Activated naive CD4-positive, alpha-beta T cell treated with anti-CD3 and anti-CD28 coated beads, Interleukin-2, amount 50 U/mL, for 24 hours (primary cell): ENCODE data around the gene TOMM20L.
"Not testable (repeated sequence)": the region's sequence is repeated elsewhere in the genome, so short reads cannot be mapped to it uniquely, and the experiment has no call there.

Source experiments
- H3K27ac Mint-ChIP-seq: one replicate; pipeline ENCODE4 v1.8.0; 2021; ENCODE audit warnings: mild to moderate bottlenecking, mixed read lengths
- H3K27me3 Mint-ChIP-seq: one replicate; pipeline ENCODE4 v1.8.0; 2021; ENCODE audit warnings: mixed read lengths
- H3K36me3 Mint-ChIP-seq: one replicate; pipeline ENCODE4 v1.8.0; 2021; ENCODE audit warnings: mixed read lengths
- H3K4me1 Mint-ChIP-seq: one replicate; pipeline ENCODE4 v1.8.0; 2021; ENCODE audit warnings: mixed read lengths
- H3K4me3 Mint-ChIP-seq: one replicate; pipeline ENCODE4 v1.8.0; 2021; ENCODE audit warnings: mild to moderate bottlenecking, mixed read lengths
- H3K9me3 Mint-ChIP-seq: one replicate; pipeline ENCODE4 v1.8.0; 2021; ENCODE audit warnings: mixed read lengths

The TOMM20L gene

DNA sequence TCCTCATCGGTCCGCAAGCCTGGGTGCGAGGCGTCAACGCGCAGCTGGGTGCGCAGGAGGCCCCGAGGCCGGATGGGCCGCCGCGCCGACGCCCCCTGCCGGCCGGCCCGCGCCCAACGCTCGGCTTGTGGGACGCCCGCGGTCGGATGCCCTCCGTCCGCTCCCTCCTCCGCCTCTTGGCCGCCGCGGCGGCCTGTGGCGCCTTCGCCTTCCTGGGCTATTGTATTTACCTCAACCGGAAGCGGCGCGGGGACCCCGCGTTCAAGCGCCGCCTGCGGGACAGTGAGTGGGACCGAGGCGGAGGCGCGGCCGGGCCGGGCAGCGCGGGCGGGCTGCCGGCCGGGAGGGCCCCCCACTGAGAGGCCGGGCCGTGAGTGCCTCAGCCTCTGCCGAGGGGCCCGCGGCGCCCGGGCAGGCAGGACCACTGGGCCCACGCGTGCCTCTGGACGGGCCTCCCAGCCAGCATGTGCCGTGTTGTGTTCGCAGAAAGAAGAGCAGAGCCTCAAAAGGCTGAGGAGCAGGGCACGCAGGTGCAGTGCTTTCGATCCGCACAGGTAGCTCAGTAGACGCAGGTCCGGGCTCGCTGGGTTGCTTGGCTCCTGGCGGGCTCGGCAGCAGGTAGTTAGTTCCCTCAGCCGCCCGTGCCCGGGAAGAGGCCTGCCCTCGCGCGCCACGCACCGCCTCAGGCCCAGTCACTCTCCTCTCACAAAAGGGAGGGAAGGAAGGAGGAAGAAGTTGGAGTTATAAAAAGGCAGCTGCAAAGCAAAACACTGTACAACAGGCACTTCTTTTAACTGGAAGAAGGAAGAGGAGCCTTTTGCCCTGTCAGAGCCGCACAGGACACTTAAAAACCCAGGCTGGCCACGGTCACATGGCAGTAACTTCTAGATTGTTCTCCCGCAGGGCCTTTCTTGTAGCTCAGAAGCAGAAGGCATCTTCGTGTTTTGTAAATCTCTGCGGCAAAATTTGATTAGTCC lies at the start of gene TOMM20L:
TOMM20L (plus strand) TSS at position 119 of the 977 bp plus-strand sequence; CDS start at position 147, 28 bp downstream.
- peaks cover 14% of the 10 kb centered on the region for H3K4me1 Mint-ChIP-seq
- H3K27me3 Mint-ChIP-seq, result no peaks in the 10 kb centered on the region
- H3K4me3 Mint-ChIP-seq, result peak within 1 kb of the TSS; percentile 83
- no peaks in the 10 kb centered on the region for H3K9me3 Mint-ChIP-seq
- peaks cover 2% of the 10 kb centered on the region for H3K36me3 Mint-ChIP-seq
- H3K27ac Mint-ChIP-seq, result peak within 1 kb of the TSS; percentile 95

DNA sequence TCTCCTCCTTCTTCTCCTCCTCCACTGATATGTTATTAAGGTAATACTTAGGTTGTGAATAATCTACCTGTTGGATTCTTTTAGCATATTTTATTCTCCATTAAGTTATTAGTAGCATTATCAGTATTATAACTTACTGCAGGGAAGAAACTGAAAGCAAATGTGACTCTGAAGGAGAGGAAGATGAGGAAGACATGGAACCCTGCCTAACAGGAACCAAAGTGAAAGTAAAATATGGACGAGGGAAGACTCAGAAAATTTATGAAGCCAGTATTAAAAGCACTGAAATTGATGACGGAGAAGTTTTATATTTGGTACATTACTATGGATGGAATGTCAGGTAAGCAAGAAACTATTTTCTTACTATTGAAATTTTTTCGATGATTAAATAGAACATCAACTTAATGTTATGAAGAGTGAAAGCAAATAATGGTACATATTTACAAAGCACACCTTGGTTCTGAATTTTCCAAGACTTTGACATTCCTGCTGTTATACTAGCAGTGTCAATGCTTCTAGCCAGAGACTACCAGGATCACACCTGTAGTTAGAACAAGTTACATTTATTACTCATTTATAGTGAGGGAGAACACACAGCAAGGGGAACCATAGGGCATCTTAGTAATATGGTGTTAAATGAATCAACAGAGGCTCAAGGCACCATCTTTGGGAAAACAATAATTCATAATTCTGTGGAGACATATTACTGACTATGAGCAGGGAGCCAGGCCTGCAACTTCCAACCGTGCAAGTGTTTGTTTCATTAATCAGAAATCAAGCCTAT lies 42.0 kb upstream of the TOMM20L start:
- peaks cover 23% of the 10 kb centered on the region for H3K36me3 Mint-ChIP-seq
- H3K27ac Mint-ChIP-seq, result peak overlapping the region; percentile 93
- no peaks in the 10 kb centered on the region for H3K27me3 Mint-ChIP-seq
- H3K4me1 Mint-ChIP-seq, result peaks cover 38% of the 10 kb centered on the region
- no peaks in the 10 kb centered on the region for H3K9me3 Mint-ChIP-seq
- peak overlapping the region; percentile 85 for H3K4me3 Mint-ChIP-seq

DNA sequence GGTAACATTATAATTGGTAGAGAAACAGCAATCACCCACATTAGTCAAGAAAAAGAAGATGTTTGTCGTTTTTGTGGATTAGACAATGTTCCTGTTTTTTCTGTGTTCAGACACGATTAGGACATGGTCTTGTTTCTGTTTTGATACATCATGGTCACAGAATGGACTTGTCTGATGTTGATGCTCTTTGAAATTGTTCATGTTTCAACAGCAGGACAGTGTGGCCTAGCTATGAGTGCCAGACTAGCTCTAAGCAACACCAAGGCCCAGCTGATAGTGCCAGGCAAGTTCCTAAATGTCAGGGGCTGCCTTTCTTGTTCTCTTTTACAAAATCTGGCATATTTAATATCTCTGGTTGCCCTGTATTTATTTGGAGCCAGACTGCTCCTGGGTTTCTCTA lies 40.9 kb upstream of the TOMM20L start:
- H3K4me3 Mint-ChIP-seq, result no peak overlapping the region
- no peaks in the 10 kb centered on the region for H3K9me3 Mint-ChIP-seq
- peaks cover 17% of the 10 kb centered on the region for H3K36me3 Mint-ChIP-seq
- no peaks in the 10 kb centered on the region for H3K27me3 Mint-ChIP-seq
- H3K27ac Mint-ChIP-seq, result peak overlapping the region; percentile 66
- H3K4me1 Mint-ChIP-seq, result peaks cover 38% of the 10 kb centered on the region

DNA sequence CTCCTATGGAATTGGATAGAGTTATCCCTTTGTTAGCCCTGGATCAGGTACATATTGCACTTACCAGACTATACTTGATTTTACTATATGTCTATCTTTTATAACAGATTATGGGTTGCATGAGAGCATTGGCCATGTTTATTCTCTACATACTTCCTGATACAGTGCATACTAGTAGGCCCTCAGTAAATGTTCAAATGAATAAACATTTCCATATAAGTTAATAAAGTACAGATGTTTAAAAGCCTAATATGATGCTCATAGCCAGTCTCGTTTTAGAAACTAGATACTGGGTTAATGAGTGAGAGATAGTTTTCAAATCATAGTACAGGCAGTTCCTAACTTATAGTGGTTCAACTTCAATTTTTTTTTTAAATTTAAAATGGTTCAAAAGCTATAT lies 39.5 kb upstream of the TOMM20L start:
- no peak overlapping the region for H3K4me3 Mint-ChIP-seq
- no peaks in the 10 kb centered on the region for H3K9me3 Mint-ChIP-seq
- H3K27ac Mint-ChIP-seq, result no peak overlapping the region
- H3K36me3 Mint-ChIP-seq, result peaks cover 14% of the 10 kb centered on the region
- H3K4me1 Mint-ChIP-seq, result peaks cover 38% of the 10 kb centered on the region
- no peaks in the 10 kb centered on the region for H3K27me3 Mint-ChIP-seq

DNA sequence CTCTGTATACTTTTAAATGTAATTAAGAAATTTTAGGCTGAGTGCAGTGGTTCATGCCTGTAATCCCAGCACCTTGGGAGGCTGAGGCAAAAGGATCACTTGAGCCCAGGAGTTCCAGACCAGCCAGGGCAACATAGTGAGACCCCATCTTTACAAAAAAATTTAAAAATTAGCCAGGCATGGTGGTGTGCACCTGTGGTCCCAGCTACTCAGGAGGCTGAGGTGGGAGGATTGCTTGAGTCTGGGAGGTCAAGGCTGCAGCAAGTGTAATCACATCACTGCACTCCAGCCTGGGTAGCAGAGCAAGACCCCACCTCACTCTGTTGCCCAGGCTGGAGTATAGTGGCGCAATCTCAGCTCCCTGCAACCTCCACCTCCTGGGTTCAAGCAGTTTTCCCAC lies 33.5 kb upstream of the TOMM20L start:
- not testable (repeated sequence) for H3K4me3 Mint-ChIP-seq, H3K4me1 Mint-ChIP-seq, H3K27me3 Mint-ChIP-seq, H3K9me3 Mint-ChIP-seq, H3K27ac Mint-ChIP-seq
- peaks cover 12% of the 10 kb centered on the region for H3K36me3 Mint-ChIP-seq

DNA sequence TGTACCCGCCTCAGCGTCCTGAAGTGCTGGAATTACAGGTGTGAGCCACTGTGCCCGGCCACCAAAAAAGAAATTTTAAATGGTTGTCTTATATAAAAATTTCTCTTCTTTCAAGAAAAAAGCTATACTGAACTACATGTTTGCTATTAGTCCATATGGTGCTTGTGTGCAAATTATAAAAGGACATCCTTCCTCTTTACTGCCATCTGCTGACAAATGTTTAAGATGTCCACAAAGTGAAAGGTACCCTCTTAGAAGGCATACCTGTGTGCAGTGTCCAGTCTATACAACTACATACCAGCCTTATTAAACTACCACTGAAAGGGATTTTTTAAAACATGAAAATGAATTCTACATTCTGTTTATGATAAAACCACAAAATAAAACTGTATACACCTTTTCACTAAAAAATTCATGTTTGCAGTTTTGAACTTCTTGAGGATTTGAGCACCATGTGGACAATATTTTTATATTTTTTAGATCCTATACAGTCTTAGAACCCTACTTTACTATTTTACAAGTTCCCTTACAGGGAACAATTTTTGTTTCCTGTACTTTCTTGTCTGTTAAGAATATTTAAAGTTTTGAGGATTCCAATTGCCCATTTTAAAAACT lies 32.8 kb upstream of the TOMM20L start:
- Mint-ChIP-seq H3K27ac (no peak overlapping the region), H3K9me3 (no peaks in the 10 kb centered on the region), H3K27me3 (no peaks in the 10 kb centered on the region), H3K36me3 (peaks cover 15% of the 10 kb centered on the region), H3K4me1 (no peaks in the 10 kb centered on the region), H3K4me3 (no peak overlapping the region)

DNA sequence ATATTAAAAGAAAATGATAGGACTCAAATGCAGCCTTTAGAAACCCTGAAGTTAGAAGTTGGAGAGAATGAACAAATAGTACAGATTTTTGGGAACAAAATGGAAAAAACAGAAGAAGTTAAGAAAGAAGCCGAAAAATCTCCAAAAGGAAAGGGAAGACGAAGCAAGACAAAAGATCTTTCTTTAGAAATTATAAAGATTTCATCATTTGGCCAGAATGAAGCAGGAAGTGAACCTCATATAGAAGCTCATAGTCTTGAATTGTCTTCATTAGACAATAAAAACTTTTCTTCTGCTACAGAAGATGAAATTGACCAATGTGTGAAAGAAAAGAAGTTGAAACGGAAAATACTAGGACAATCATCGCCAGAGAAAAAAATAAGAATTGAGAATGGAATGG lies 31.4 kb upstream of the TOMM20L start:
- Mint-ChIP-seq H3K36me3 (peaks cover 24% of the 10 kb centered on the region), H3K4me1 (no peaks in the 10 kb centered on the region), H3K27ac (no peak overlapping the region), H3K4me3 (no peak overlapping the region), H3K9me3 (no peaks in the 10 kb centered on the region), H3K27me3 (no peaks in the 10 kb centered on the region)

DNA sequence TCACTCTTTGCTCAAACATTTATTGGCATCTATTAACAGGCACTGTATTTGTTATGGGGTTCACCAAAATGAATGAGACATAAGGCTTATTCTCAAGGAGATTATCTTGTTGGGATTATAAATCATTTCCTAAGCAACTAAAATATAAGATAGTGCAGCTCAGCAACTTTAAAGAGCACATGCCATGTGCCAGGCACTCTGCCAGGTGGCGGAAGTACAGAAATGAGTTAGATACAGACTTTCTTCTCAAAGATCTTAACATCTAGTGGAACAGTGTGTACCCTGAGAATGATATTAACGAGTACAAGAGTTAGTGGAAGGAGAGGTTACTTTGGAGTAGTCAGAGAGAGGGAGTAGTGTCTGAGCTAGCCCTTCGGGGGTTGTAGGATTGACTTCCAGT lies 28.4 kb upstream of the TOMM20L start:
- Mint-ChIP-seq H3K27ac (no peak overlapping the region), H3K4me1 (no peaks in the 10 kb centered on the region), H3K4me3 (no peak overlapping the region), H3K36me3 (peaks cover 28% of the 10 kb centered on the region), H3K9me3 (no peaks in the 10 kb centered on the region), H3K27me3 (no peaks in the 10 kb centered on the region)

DNA sequence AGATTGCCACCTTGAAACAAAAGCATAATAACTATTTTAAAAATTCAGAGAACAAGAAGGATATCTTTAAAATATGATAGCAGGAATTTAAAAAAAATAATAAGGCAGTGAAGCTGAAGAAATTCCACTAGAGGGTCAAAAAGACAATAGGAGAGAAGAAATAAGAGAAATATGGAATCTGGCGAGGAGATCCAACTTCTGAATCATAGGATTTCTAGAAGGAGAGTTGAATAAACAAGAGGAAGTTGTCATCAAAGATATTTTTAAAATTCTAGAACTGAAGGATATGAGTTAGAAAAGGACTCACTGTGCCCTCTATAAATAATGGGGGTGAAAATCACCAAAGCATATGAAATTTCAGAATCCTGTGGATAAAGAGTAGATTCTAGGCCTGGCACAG lies 26.8 kb upstream of the TOMM20L start:
- Mint-ChIP-seq H3K36me3 (peaks cover 28% of the 10 kb centered on the region), H3K9me3 (no peaks in the 10 kb centered on the region), H3K27me3 (no peaks in the 10 kb centered on the region), H3K27ac (no peak overlapping the region), H3K4me3 (no peak overlapping the region), H3K4me1 (no peaks in the 10 kb centered on the region)

DNA sequence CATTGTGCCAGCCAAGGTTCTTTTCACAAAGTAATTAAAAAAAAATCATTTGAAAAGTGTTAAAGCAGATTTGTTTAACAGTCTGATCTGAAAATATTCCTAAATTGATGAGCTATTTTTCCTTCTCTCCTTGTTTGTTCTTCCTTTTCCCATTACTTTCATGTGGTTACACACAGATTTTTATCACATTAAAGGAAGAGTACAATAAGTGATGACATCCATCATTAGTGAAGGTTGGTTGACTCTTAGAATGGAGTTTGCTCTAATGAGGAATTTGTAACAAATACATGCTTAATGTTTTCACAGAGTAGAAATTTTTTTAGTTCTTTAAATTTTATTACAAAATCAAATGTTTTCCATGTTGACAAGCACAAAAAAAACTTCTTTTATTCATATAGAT lies 18.9 kb upstream of the TOMM20L start:
- Mint-ChIP-seq H3K9me3 (no peaks in the 10 kb centered on the region), H3K27ac (no peak overlapping the region), H3K4me3 (no peak overlapping the region), H3K36me3 (peaks cover 16% of the 10 kb centered on the region), H3K4me1 (no peaks in the 10 kb centered on the region), H3K27me3 (no peaks in the 10 kb centered on the region)

DNA sequence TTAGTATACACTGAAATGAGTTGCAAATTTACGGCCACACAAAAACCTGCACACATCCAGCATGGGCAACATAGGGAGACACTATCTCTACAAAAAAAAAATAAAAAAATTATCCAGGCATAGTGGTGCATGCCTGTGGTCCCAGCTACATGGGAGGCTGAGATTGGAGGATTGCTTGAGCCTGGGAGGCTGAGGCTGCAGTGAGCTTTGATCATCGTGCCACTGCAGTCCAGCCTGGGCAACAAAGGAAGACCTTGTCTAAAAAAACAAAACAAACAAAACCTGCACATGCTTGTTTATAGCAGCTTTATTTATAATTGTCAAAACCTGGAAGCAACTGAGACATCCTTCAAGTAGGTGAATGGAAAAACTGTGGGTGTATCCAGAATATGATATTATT lies 4.9 kb upstream of the TOMM20L start:
- Mint-ChIP-seq H3K4me3 (no peak overlapping the region), H3K27ac (no peak overlapping the region), H3K9me3 (no peaks in the 10 kb centered on the region), H3K27me3 (no peaks in the 10 kb centered on the region), H3K4me1 (peaks cover 5% of the 10 kb centered on the region), H3K36me3 (no peaks in the 10 kb centered on the region)

DNA sequence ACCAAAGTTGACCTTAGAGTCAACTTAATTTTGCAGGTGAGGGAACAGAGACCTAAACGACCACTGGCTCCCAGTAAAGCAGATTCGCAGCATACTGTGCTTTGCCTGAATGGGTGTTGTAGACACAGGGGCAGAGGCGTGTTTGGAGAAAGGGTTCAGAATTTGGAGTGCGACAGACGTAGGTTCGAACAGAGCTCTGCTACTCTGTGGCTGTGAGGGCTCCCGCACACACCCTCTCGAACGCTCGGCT lies 243 bp upstream of the TOMM20L start:
- H3K36me3 Mint-ChIP-seq, result peaks cover 2% of the 10 kb centered on the region
- peak overlapping the region; percentile 83 for H3K4me3 Mint-ChIP-seq
- peak overlapping the region; percentile 65 for H3K27ac Mint-ChIP-seq
- no peaks in the 10 kb centered on the region for H3K9me3 Mint-ChIP-seq
- no peaks in the 10 kb centered on the region for H3K27me3 Mint-ChIP-seq
- peaks cover 14% of the 10 kb centered on the region for H3K4me1 Mint-ChIP-seq

DNA sequence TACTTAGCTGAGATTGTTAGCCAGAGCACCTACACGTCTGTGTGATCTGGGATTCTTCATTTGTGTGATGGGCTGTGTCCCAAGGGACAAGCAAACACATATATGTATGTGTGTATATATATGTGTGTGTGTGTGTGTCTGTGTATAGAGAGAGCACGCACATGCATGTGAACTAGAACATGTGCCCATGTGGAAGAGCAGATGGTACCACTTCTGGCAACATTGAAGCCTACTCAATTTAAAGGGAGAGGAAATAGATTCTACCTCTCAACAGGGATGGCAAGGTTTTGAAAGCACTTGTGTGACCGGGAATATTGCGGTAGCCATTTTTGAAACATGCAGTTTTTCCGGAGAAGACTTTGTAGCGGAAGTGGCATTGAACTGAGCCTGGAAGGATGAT lies 1.4 kb downstream of the TOMM20L start:
- Mint-ChIP-seq H3K36me3 (peaks cover 2% of the 10 kb centered on the region), H3K27me3 (no peaks in the 10 kb centered on the region), H3K4me3 (peak overlapping the region; percentile 45), H3K4me1 (peaks cover 14% of the 10 kb centered on the region), H3K9me3 (no peaks in the 10 kb centered on the region), H3K27ac (peak overlapping the region; percentile 73)

DNA sequence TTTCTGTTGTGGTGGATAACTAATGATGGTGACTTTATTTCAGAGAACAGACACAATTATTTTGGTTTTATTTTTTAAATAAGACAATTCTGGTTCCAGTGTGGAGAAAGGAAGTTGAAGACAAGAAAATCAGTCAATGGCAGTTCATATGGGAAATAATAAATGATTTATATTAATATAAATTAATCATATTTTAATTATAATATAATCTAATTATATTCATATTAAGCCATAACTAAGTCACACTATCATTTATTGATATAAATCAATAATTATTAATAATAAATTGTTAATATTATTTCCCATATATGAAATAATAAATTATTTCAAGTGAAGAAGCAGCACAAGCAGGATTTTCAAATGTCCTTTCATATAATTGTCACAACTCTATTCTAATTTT lies 2.8 kb downstream of the TOMM20L start:
- Mint-ChIP-seq H3K9me3 (no peaks in the 10 kb centered on the region), H3K4me1 (peaks cover 14% of the 10 kb centered on the region), H3K27ac (no peak overlapping the region), H3K36me3 (peaks cover 2% of the 10 kb centered on the region), H3K4me3 (no peak overlapping the region), H3K27me3 (no peaks in the 10 kb centered on the region)

DNA sequence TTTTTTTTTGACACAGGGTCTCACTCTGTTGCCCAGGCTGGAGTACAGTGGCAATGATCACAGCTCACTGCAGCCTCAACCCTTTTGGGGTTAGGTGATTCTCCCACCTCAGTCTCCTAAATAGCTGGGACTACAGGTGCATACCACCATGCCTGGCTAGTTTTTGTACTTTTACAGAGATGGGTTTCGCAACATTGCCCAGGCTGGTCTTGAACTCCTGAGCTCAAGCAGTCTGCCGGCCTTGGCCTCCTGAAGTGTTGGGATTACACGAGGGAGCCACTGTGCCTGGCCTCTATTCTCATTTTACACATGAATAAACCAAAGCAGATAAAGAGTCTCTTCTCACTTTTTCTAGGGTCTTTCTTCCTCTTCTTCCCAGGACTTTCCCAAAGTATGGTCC lies 3.2 kb downstream of the TOMM20L start:
- Mint-ChIP-seq H3K27me3 (no peaks in the 10 kb centered on the region), H3K9me3 (no peaks in the 10 kb centered on the region), H3K4me3 (no peak overlapping the region), H3K27ac (no peak overlapping the region), H3K36me3 (peaks cover 2% of the 10 kb centered on the region), H3K4me1 (peaks cover 14% of the 10 kb centered on the region)

DNA sequence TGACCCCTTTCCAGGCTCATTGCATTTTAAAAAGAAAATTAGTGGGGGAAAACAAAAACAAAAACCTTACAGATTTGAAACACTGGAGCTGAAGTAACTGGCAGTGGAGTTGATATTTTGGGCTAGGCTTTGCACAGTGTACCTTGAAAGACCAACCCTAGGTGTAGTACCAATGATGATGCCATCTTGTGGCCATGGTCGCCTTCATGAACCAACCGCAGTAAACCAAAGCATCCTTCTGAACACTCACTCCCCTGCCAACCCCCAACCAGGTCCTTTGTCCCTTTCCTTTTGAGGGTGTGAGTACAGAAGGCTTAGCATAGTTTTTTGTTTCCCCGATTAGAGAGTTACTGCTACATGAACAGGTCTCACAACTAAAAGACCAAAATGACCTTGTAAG lies 5.9 kb downstream of the TOMM20L start:
- Mint-ChIP-seq H3K36me3 (peaks cover 4% of the 10 kb centered on the region), H3K4me3 (no peak overlapping the region), H3K4me1 (peaks cover 3% of the 10 kb centered on the region), H3K27ac (no peak overlapping the region), H3K27me3 (no peaks in the 10 kb centered on the region), H3K9me3 (no peaks in the 10 kb centered on the region)
